ENCODE measurements around the gene GRIK3. TPM values are rescaled to one million over a fixed set of nuclear protein-coding genes. Genes with fewer than 3 reads are reported as not detected.

Gene GRIK3
- total RNA-seq, 1 experiment from 2014 or later = 5.5 TPM

- no peak for TF ChIP-seq E2F1 (CRISPR knock-in tag; IDR thresholded peaks at IDR 0.05)
- TF ChIP-seq OVOL2 (CRISPR knock-in tag; IDR thresholded peaks at IDR 0.05; ENCODE audit: borderline replicate concordance) = no peak
- TF ChIP-seq ZNF263 (CRISPR knock-in tag; IDR thresholded peaks at IDR 0.05; ENCODE audit: low read depth) = no peak
- no peak for TF ChIP-seq SMAD4 (CRISPR knock-in tag; IDR thresholded peaks at IDR 0.05)
- no peak for TF ChIP-seq NR1H2 (CRISPR knock-in tag; IDR thresholded peaks at IDR 0.05)
- TF ChIP-seq CBFB (CRISPR knock-in tag; IDR thresholded peaks at IDR 0.05; ENCODE audit: low read depth) = no peak
- TF ChIP-seq ZBTB21 (CRISPR knock-in tag; IDR thresholded peaks at IDR 0.05; ENCODE audit: borderline replicate concordance) = no peak
- no peak for TF ChIP-seq ZNF232 (CRISPR knock-in tag; IDR thresholded peaks at IDR 0.05)
- no peak for TF ChIP-seq ERG (CRISPR knock-in tag; IDR thresholded peaks at IDR 0.05)
- TF ChIP-seq ZBTB43 (CRISPR knock-in tag; IDR thresholded peaks at IDR 0.05) = no peak
- no peak for TF ChIP-seq CREM (CRISPR knock-in tag; IDR thresholded peaks at IDR 0.05)
- no peak for TF ChIP-seq CREB1 (CRISPR knock-in tag; IDR thresholded peaks at IDR 0.05)
- no peak for TF ChIP-seq GRHL2 (CRISPR knock-in tag; IDR thresholded peaks at IDR 0.05; ENCODE audit: insufficient replicate concordance, severe bottlenecking)
- no peak for TF ChIP-seq PREB (CRISPR knock-in tag; IDR thresholded peaks at IDR 0.05; ENCODE audit: borderline replicate concordance)
Observed at GRCh38 chr1:37076168-37076567, 41.9 kb upstream of the GRIK3 start (continued).

GRCh38 chr1:37073854-37074379 lies 39.6 kb upstream of the GRIK3 start:
- no peak overlapping the region for H3K4me3 Mint-ChIP-seq
- ChIA-PET POLR2A (no interaction called here), CTCF (interaction anchor here (1.1 to 1.8 kb wide), 2 partner anchors 360 to 464 kb away, joined by 3 to 5 read pairs; no protein-coding TSS in a partner anchor)
- no peaks in the 10 kb centered on the region for H3K9me3 Mint-ChIP-seq
- H3K27ac Mint-ChIP-seq = no peak overlapping the region
- no peak for ATAC-seq
- H3K27me3 Mint-ChIP-seq (ENCODE audit: low read depth) = peaks cover 6% of the 10 kb centered on the region
- H3K36me3 Mint-ChIP-seq = peaks cover 5% of the 10 kb centered on the region; the same call in 1 of the 2 replicates
- TF ChIP-seq IRF2 (CRISPR knock-in tag; IDR thresholded peaks at IDR 0.05; ENCODE audit: borderline replicate concordance, low read depth) = no peak
- TF ChIP-seq, protein P1, sequence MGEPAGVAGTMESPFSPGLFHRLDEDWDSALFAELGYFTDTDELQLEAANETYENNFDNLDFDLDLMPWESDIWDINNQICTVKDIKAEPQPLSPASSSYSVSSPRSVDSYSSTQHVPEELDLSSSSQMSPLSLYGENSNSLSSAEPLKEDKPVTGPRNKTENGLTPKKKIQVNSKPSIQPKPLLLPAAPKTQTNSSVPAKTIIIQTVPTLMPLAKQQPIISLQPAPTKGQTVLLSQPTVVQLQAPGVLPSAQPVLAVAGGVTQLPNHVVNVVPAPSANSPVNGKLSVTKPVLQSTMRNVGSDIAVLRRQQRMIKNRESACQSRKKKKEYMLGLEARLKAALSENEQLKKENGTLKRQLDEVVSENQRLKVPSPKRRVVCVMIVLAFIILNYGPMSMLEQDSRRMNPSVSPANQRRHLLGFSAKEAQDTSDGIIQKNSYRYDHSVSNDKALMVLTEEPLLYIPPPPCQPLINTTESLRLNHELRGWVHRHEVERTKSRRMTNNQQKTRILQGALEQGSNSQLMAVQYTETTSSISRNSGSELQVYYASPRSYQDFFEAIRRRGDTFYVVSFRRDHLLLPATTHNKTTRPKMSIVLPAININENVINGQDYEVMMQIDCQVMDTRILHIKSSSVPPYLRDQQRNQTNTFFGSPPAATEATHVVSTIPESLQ (CRISPR knock-in tag; IDR thresholded peaks at IDR 0.05) = no peak
- TF ChIP-seq ZNF121 (CRISPR knock-in tag; IDR thresholded peaks at IDR 0.05) = no peak
- DNase-seq (ENCODE audit: low spot score) = no peak
- peaks cover 17% of the 10 kb centered on the region for H3K4me1 Mint-ChIP-seq

Data from WTC11 (cell line).